ENCODE measurements around the gene TIGD1.

TIGD1 gene

DNA sequence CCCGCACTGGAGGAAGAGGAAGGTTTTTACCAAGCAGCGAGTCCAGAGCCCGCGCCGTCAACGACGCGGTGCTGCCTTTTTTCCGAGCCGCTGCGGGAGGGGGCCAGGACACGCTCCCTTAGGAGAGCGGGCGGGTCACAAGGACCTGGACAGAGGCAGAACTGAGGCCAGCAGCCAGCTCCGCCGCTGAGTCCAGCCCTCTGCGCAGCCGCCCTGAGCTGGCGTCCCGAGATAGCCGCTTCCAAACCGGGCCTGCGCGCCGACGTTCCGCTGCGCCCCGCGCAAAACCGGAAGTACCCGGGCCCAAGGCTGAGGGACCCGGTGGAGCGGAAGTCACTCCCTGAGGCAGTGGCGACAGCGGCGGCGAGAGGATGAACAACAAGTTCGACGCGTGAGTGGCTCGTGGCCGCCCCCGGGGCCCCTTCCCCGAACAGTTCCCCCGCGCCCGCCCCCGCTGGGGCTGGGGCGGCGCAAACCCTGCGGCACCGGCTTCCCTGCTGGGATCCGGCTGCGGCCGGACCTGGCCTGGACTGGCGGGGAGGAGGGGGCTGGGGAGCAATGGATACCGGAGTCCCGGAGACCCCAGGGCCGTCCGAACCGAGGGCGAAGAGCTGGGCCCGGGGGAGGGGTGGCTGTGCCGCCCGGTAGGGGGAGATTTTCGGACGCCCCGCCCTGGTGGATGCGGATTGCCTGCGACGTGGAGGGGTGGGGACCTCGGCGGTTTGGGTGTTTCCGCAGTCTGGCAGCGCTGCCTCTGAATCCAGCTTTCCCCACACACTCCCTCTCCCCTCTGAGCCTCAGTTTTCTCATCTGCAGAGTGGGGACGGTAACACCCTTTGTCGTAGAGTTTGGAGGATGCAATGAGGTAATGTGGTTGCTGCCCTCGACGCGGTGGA lies at the start of gene TIGD1, which contains the start of gene EIF4E2:
TIGD1 (minus strand) TSS at position 204 of the 896 bp plus-strand sequence. CDS start 675 bp downstream, outside the sequence.
EIF4E2 (plus strand) TSS at position 336 of the 896 bp plus-strand sequence; CDS start at position 372, 36 bp downstream.
- peak; percentile 88 for DNase-seq (ENCODE audit: low read depth in 2 of 2)

DNA sequence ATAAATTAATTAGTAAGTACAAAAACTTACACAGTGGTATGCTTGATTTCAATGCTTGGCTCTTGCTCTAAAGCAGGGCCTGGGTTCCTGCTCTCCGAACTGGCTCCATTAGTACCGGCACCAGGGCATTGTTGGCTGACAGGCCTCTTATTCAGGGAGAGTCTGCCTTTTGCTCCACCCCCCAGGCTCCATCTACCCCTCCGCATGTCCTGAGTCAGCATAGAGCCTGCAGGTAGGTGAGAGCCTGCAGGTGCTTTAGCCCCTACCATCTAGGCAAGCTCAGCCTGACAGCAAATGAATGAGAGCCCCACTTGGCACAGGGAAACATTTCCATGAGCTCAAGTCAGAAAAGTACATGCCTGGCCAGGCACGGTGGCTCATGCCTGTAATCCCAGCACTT lies 47.9 kb upstream of the TIGD1 start:
- no peak for DNase-seq (ENCODE audit: low read depth in 2 of 2)

DNA sequence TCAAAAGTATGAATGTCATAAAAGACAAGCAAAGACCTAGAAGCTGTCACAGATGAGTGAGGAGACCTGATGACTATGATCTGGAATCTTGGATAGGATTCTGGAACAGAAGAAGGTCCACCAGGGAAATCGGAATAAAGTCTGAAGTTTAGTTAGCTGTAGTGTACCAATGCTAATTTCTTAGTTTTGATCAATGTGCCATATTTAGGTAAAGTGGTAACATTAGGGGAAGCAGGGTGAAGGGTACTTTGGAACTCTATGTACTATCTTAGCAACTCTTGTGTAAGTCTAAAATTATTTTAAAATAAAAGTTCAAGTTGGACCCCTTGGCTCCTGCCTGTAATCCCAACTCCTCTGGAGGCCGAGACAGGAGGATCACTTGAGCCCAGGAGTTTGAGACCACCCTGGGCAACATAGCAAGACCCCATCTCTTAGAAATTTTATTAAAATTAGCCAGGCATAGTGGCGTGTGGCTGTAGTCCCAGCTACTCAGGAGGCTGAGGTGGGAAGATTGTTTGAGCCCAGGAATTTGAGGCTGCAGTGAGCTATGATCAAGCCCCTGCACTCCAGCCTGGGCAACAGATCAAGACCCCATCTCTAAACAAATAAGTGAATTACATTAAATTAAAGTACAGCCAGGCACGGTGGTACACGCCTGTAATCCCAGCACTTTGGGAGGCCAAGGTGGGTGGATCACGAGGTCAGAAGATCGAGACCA lies 47.2 kb upstream of the TIGD1 start:
- no peak for DNase-seq (ENCODE audit: low read depth in 2 of 2)

- DNase-seq (ENCODE audit: low read depth in 2 of 2), result no peak
Measured at GRCh38 chr2:232593982-232594381, 43.6 kb upstream of the TIGD1 start.

DNA sequence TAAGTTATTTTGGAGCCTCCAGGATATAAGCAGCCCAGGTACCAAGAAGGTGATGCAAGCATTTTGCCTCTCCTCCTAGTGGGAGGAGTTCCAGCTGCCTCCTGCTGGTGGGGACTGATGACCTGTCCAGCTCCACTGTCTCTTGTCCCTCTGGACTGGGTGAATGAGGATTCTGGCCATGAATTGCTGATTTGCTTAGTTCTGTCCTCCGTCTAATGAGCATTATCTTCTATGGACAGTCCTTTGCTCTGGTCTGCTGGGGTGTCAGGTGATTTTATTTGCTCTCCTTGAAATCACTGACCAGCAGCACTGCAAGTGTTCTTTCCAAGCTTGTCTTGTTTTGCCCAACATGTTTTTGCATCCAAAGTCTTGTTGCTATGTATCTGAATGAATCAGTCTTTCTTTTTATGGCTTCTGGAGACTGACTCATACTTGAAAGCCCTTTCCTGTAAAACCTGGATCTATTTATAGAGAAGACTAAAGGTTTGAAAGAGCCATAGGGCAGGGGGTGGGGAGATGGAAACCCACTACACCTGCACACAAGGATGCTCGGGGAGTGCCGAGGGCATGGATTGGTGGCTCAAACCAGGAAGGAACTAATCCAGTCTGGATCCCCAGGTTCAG lies 42.5 kb upstream of the TIGD1 start:
- no peak for DNase-seq (ENCODE audit: low read depth in 2 of 2)

DNA sequence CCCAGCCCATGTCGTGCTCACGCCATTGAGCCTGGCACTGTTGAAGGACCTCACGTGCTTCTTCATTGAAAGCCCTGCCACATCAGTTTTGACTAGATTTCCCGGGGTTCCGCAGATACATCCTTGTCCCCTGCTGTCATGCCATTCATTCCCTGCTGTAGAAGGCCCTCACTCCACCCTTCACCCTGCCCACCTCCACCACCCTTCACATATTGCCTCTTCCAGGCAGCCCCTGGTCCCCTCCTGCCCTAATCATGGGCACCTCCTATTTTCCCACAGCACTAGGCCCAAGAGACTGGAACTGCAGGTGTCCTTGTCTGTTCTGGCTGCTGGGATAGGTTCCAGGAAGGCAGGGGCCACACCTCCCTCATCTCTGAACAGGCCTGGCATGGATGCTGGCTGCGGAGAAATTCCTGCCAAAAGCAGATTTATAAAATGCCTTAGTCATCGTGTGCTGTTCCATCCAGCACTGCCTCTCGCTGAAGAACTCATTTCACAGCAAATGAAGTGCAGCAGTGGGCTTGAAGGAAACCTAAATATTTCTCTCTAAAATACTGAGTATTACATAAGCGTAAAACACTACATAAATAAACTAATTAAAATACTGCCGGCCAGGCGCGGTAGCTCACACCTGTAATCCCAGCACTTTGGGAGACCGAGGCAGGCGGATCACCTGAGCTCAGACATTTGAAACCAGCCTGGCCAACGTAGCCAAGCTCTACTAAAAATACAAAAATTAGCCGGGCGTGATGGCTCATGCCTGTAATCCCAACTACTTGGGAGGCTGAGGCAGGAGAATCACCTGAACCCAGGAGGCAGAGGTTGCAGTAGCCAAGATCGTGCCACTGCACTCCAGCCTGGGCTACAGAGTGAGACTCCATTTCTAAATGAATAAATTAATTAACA lies 38.6 kb upstream of the TIGD1 start:
- no peak for DNase-seq (ENCODE audit: low read depth in 2 of 2)

DNA sequence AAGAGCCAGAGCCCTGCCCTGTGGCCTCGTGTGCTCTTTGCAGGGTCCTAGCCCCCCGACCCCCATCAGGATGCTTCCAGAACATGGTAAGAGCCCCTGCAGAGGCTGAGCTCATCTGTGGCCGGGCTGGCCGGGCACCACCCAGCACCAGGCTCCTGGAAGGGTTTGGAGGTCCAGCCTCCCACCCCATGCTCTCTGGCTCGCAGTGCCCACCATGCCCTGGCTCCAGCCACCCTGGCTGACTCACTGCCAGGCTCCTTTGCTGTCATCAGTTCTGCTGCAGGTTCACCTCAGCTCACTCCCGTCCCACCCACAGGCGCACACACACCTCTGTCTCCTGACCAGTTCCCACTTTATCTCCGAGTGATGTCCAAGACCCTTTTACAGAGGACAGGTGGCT lies 37.7 kb upstream of the TIGD1 start:
- no peak for DNase-seq (ENCODE audit: low read depth in 2 of 2)

DNA sequence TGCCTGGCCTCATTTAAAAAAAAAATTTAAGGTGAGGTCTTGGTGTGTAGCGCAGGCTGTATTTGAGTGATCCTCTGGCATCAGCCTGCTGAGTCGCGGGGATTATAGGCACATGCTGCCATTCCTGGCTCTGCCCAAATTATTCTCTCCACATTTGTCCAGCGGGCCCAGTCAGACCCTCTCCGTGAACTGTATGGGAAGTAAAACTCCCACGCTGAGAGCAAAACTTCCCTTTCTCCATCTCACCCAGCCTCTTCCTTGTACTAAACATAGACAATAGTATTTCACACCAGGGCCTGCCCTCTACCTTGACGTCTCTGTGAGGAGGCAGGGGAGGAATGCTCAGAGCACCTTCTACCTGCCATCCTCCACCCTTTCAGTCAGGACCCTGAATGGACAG lies 37.2 kb upstream of the TIGD1 start:
- DNase-seq (ENCODE audit: low read depth in 2 of 2), result no peak

- DNase-seq (ENCODE audit: low read depth in 2 of 2), result no peak
Measured at GRCh38 chr2:232586943-232587505, 36.7 kb upstream of the TIGD1 start.

- no peak for DNase-seq (ENCODE audit: low read depth in 2 of 2)
Measured at GRCh38 chr2:232584238-232584637, 33.9 kb upstream of the TIGD1 start.

- no peak for DNase-seq (ENCODE audit: low read depth in 2 of 2)
Measured at GRCh38 chr2:232581725-232582124, 31.4 kb upstream of the TIGD1 start.

DNA sequence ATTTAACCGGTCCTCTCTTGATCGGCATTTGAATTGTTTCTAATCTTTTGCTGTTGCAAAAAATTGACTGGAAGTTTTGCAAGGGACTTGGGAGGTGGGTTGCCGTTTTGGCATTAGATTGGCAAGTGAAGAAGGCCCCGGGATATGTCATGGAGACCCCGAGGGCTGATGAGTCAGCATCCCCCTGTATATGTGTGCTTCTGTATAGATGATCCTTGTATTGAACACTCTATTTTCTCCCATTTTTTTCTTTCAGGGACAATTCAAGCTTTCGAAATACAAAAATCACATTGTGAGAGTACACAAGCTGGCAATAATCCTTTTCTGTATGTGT lies 30.3 kb upstream of the TIGD1 start:
- DNase-seq (ENCODE audit: low read depth in 2 of 2), result no peak

- no peak for DNase-seq (ENCODE audit: low read depth in 2 of 2)
Measured at GRCh38 chr2:232578626-232579025, 28.3 kb upstream of the TIGD1 start.

GRCh38 chr2:232577841-232578240 lies 27.5 kb upstream of the TIGD1 start:
- DNase-seq (ENCODE audit: low read depth in 2 of 2), result no peak

GRCh38 chr2:232576995-232577394 lies 26.6 kb upstream of the TIGD1 start:
- DNase-seq (ENCODE audit: low read depth in 2 of 2), result no peak

GRCh38 chr2:232575404-232575746 lies 25.0 kb upstream of the TIGD1 start:
- DNase-seq (ENCODE audit: low read depth in 2 of 2), result no peak

GRCh38 chr2:232574674-232575403 lies 24.5 kb upstream of the TIGD1 start:
- DNase-seq (ENCODE audit: low read depth in 2 of 2), result no peak

DNA sequence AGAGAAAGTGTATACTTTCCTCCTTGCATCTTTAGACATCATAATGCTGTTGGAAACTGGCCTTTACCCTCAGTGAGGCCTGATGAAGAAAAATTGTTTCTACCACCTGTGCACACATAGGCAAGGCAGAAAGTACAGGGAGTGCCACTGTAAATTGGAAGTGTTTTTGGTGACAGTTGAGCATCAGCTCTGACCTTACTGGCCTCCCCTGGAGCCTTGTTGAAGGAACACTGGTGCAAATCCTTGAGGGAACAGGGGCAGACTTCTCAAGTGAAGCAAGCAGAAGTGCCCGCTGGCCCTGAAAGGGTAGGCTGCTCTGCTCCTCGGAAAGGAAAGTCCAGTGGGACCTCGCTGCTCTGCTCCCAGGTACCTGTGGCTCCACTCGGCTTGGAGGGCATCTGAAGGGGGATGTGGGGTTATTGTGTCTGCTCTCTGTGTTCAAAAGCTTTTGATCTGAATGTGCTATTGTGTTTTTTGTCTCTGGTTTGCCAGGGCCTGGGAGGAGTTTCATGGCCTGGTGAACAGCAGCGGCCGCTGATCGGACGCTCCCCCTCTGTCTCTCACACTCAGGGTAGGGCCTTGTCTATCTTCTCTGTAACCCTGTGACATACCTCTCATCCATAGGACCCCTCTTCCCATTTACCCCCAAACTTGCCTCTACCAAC lies 23.5 kb upstream of the TIGD1 start:
- no peak for DNase-seq (ENCODE audit: low read depth in 2 of 2)

GRCh38 chr2:232573042-232573441 lies 22.7 kb upstream of the TIGD1 start:
- DNase-seq (ENCODE audit: low read depth in 2 of 2), result no peak

- no peak for DNase-seq (ENCODE audit: low read depth in 2 of 2)
Measured at GRCh38 chr2:232571026-232571474, 20.7 kb upstream of the TIGD1 start.

Measured in stimulated activated CD8-positive, alpha-beta memory T cell treated with anti-CD3 and anti-CD28 coated beads, Interleukin-2, amount 100 ng/mL, for 48 hours (primary cell).